ENCODE measurements around the gene PLXNC1. TPM values are rescaled to one million over a fixed set of nuclear protein-coding genes. Genes with fewer than 3 reads are reported as not detected.

The PLXNC1 gene
- total RNA-seq, 2 donors from 2014 or later, result 8.4 to 12.4 TPM

DNA sequence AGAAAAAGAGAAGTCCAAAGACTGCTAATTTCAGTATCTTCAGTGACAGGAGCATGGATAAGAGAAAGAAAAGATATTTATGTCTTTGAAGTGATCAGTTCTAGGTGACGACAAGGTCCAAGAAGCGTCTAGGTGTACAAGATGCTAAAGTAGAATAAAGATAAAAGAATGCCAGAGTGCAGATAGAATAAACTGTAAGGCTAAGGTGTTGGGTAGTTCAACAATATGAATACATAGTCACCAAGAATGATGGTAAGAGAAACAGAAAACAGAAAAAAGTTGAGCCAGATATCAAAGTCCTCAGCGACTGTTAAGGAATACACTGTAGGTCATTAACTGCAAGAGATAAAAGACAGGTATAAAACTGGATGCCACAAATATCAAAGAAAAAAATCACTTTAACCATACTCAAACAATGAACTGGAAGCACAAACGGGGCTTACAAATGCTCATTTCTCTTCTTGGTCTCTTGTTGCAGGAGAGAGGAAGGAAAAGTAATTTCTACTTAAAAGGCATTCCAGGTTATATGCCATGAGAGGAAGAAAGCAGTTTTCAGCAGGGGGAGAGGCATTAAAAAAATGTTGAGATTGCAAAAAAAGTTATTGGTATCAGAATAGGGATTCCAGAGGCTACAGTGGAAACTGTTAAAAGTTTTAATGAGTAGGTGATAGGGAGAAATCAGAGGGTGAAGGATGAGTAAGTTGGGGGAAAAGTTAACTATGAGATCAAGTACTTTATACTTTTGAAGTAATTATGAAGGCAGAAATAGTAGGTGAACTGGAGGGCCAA is 189.8 kb downstream of the PLXNC1 start:
- no peaks in the 10 kb centered on the region for H3K36me3 ChIP-seq
- peaks cover 4% of the 10 kb centered on the region for H3K4me1 ChIP-seq
- no peak overlapping the region for H3K9ac ChIP-seq (ENCODE audit: low read depth in 2 of 2, low read length in 2 of 2)
- H3K27me3 ChIP-seq, result no peaks in the 10 kb centered on the region
- DNase-seq, result no peak
- TF ChIP-seq, protein P1, sequence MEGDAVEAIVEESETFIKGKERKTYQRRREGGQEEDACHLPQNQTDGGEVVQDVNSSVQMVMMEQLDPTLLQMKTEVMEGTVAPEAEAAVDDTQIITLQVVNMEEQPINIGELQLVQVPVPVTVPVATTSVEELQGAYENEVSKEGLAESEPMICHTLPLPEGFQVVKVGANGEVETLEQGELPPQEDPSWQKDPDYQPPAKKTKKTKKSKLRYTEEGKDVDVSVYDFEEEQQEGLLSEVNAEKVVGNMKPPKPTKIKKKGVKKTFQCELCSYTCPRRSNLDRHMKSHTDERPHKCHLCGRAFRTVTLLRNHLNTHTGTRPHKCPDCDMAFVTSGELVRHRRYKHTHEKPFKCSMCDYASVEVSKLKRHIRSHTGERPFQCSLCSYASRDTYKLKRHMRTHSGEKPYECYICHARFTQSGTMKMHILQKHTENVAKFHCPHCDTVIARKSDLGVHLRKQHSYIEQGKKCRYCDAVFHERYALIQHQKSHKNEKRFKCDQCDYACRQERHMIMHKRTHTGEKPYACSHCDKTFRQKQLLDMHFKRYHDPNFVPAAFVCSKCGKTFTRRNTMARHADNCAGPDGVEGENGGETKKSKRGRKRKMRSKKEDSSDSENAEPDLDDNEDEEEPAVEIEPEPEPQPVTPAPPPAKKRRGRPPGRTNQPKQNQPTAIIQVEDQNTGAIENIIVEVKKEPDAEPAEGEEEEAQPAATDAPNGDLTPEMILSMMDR (IDR thresholded peaks at IDR 0.05), result no peak
- no peak overlapping the region for H3K4me3 ChIP-seq
- no peaks in the 10 kb centered on the region for H3K9me3 ChIP-seq
- intact Hi-C loops (cut with DNase I), result no loop called here
- H3K27ac ChIP-seq, result no peak overlapping the region

DNA sequence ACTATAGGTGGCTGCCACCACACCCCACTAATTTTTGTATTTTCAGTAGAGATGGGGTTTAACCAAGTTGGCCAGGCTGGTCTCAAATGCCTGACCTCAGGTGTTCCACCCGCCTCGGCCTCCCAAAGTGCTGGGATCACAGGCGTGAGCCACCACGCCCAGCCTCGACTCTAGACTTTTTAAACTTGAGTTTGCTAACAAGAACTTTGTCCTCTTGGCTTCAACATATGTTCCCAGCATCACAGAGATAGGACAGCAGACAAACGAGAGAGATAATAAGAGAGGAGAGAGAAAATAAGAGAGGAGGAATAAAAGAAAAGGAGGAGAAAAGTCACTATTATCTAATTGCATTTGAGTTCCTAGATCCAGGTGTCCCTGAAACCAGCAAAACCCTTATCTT is 192.2 kb downstream of the PLXNC1 start:
- no peaks in the 10 kb centered on the region for H3K27me3 ChIP-seq
- peaks cover 4% of the 10 kb centered on the region for H3K4me1 ChIP-seq
- no peaks in the 10 kb centered on the region for H3K36me3 ChIP-seq
- H3K9ac ChIP-seq (ENCODE audit: low read depth in 2 of 2, low read length in 2 of 2), result no peak overlapping the region
- DNase-seq, result peak; percentile 46
- H3K4me3 ChIP-seq, result no peak overlapping the region
- intact Hi-C loops (cut with DNase I), result no loop called here
- H3K9me3 ChIP-seq, result no peaks in the 10 kb centered on the region
- TF ChIP-seq, protein P1 (IDR thresholded peaks at IDR 0.05), result no peak
- H3K27ac ChIP-seq, result no peak overlapping the region

DNA sequence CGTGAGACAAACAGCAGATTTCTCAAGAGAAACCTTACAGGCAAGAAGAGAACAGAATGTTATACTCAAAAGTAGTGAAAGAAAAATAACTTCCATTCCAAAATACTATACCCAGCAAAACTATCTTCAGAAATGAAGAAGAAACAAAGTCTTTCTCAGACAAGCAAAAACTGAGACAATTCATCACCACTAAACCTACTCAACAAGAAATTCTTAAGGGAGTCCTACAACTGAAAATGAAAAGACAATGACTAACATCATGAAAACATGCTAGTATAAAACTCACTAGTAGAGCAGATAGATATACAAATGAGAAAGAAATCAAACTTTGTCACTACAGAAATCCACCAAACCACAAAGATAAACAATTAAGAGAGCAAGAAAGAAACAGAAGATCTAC is 204.8 kb downstream of the PLXNC1 start:
- no peak overlapping the region for H3K27ac ChIP-seq
- intact Hi-C loops (cut with DNase I), result no loop called here
- DNase-seq, result no peak
- no peaks in the 10 kb centered on the region for H3K9me3 ChIP-seq
- H3K4me3 ChIP-seq, result no peak overlapping the region
- H3K27me3 ChIP-seq, result no peaks in the 10 kb centered on the region
- no peaks in the 10 kb centered on the region for H3K4me1 ChIP-seq
- H3K36me3 ChIP-seq, result no peaks in the 10 kb centered on the region
- H3K9ac ChIP-seq (ENCODE audit: low read depth in 2 of 2, low read length in 2 of 2), result no peak overlapping the region
- TF ChIP-seq, protein P1 (IDR thresholded peaks at IDR 0.05), result no peak

Data from colonic mucosa (tissue), 4 donors.